Tibial nerve (tissue), 4 donors: ENCODE data around the gene ST14.

ENCODE experiments used
- EP300 ChIP-seq, 2 donors: sonication (generic); formaldehyde crosslinking; IDR thresholded peaks; one replicate each; pipeline ENCODE4 v1.6.1; 2017; ENCODE audit warnings: antibody characterized with exemption in 2 of 2, mild to moderate bottlenecking in 1 of 2
- POLR2A ChIP-seq, 2 donors: fragments of 450-650 bp; IDR thresholded peaks; one replicate each; pipeline ENCODE4 v1.6.1; 2017; ENCODE audit warnings: antibody characterized with exemption in 2 of 2, mild to moderate bottlenecking in 2 of 2, moderate library complexity in 2 of 2
- TF ChIP-seq, protein P1 (sequence below), 5 experiments: fragments of 200-600 bp in 3 of 5; fragments of 450-650 bp in 2 of 5; sonication (generic) in 3 of 5; IDR thresholded peaks; one replicate each; pipeline ENCODE4 v1.5.1; 2016 to 2019; ENCODE audit warnings: antibody characterized with exemption in 5 of 5, mild to moderate bottlenecking in 3 of 5, moderate library complexity in 2 of 5

DNA sequence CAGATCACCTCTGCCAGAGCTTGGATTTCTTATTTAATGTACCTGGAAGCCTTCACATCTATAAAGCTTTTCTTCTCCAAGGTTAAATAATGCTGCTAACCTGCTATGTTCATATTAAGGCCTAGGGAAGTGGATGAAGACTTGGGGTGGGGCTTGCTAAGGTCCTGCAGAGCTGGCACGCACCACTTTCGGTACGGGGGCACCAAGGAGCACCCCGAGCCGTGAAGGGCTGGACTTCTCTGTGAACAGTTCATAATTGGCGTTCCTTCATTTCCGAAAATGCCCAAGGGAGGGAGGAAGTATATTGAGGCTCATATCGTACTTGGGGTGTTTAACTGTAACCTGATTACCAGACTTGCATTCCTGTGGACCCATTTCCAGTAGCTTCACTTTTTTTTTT, 59.6 kb downstream of the ST14 start:
- TF ChIP-seq, protein P1, sequence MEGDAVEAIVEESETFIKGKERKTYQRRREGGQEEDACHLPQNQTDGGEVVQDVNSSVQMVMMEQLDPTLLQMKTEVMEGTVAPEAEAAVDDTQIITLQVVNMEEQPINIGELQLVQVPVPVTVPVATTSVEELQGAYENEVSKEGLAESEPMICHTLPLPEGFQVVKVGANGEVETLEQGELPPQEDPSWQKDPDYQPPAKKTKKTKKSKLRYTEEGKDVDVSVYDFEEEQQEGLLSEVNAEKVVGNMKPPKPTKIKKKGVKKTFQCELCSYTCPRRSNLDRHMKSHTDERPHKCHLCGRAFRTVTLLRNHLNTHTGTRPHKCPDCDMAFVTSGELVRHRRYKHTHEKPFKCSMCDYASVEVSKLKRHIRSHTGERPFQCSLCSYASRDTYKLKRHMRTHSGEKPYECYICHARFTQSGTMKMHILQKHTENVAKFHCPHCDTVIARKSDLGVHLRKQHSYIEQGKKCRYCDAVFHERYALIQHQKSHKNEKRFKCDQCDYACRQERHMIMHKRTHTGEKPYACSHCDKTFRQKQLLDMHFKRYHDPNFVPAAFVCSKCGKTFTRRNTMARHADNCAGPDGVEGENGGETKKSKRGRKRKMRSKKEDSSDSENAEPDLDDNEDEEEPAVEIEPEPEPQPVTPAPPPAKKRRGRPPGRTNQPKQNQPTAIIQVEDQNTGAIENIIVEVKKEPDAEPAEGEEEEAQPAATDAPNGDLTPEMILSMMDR (IDR thresholded peaks at IDR 0.05): no peak
- TF ChIP-seq POLR2A (IDR thresholded peaks at IDR 0.05): no peak
- no peak for TF ChIP-seq EP300 (IDR thresholded peaks at IDR 0.05)
